Myocyte (in vitro differentiated cells): Measurements from ENCODE around the gene MB21D2. TPM values are rescaled to one million over a fixed set of nuclear protein-coding genes. Genes with fewer than 3 reads are reported as not detected.

Experiments
- DNase-seq: peaks from one replicate; pipeline ENCODE4 v3.0.0-alpha.2; 2012; ENCODE audit warnings: low read depth
- total RNA-seq: library from RNA; depleted of rRNA; stranded (reverse); fragments of >200 nt; gene quantifications from 2 replicates; pipeline ENCODE4 v1.2.3, GENCODE V29; 2014

MB21D2 gene
- total RNA-seq, 1 donor from 2014 or later = 15.6 TPM

DNA sequence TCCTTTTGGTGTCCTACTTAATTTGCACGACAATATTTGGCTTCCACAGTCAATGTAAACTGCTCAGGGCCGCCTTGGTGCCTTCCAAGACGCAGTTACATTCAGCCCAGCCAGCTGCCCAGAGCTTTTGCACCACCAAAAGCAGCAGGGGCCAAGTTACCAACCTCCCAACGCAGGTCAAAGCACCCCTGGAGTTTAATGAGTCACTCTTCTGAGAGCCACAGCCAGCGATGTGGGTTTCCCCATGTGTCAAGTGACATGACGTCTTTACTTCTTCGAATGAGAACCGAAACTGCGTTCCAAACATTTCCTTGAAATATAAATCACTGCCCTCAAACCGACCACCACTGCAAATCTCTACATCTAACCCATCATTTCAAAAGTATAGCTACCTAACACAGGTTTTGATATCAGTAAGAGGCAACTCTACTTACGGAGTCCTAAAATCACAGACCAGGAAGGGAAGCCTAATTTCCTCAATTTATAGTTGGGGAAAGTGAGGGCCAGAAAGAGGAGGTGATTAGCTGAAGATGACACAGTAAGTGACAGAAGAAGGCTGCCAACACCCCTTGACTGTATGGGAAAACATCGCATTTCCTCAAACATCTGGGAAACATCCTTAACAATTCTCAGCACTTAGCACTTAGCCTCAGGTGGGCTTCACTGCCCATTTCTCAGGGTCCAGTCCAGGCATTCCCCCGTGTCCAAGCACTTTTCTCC is 24.5 kb downstream of the MB21D2 start:
- peak; percentile 85 for DNase-seq

DNA sequence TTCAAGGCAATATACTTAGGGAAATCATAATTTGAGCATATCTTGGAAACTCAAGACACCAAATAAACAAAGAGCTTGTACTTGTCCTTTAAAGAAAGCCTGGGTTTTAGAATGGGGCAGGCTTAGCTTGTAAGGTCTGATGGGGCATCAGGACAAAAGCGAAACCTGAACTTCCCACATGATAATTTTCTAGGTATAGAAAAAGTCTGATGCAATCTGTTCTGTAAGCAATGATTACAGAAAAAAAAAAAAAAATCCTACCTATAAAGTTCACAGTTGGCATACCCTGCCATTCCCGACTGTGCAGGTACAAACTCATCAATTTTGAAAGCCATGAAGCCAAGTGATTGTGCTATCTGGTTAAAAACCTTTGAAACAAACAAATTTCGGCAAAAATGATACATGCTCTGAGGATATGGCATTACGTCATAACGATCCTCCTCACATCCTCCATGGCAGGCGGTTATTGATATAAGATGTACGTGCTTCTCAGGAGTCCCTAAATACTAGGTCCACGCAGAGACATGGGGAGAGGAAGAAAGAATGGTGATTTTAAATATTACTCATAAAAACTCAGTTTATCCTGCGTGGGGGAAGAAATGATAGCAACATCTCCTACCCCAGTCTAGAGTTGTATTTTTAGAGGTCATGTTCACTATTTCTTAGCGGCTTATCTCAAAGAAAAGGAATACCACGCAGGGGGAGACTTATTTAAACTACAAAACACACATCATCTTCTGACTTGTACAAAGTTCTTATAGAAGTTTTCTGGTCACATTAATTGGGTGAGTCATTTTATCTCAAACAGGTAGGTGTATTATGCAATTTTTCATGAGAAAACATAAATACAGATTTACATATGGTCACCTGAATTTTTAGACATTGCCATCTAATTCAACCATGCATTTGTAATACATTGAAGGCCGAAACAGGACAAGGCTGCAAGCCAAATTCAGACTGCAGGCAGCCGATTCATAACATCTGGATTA is 27.0 kb downstream of the MB21D2 start:
- no peak for DNase-seq

DNA sequence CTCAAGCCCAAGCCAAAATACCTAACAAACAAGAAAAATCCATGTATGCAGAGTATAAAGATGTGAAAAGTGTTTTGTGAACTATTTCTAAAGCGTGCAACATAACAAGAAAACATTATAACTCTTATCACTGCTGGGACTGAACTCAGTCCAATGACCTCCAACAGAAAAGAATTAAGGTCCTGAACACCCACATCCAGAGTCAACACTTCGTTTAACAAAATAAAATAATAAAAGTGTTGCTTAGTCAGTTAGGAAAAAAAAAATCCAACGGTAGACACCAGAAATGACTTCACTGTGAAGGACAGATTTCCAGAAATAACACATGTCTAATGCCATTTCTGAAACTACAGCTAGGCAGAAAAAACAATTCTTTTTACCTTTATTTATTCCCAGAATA is 28.0 kb downstream of the MB21D2 start:
- no peak for DNase-seq

DNA sequence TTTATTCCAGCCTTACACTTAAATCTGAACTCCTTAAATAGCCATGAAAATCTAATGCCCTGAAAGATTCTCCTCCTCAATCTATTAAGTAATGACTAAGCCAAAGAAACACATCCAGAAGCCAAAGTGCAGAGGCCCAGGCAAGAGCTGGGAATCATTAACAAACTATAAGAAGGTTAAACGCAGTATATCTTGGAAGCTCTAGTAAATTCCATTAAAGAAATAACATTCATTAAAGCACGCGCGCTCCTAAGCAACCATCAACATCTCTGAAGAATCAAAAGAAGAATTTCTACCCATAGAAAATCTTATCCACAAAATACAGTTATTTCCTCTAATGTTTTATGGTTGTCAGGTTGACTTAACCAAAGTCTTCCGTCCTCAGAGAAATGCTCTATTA is 29.5 kb downstream of the MB21D2 start:
- no peak for DNase-seq

DNA sequence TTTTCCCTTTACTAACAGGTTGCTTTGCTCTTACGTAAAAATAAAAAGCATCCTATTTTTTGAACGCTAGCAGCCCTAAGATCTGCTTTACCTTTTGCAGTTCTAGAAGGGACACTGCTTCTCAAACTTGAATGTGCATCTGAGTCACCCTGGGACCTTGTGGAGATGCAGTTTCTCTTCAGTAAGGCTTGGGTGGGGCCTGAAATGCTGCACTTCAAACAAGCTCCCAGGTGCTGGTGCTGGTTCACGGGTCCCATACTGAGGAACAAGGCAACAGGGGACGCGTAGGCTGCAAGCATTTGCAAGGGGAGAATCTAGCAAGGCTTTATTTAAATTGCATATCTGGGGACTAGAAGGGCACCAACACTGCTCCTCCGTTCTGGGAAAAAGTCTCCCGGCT is 30.0 kb downstream of the MB21D2 start:
- DNase-seq = no peak

DNA sequence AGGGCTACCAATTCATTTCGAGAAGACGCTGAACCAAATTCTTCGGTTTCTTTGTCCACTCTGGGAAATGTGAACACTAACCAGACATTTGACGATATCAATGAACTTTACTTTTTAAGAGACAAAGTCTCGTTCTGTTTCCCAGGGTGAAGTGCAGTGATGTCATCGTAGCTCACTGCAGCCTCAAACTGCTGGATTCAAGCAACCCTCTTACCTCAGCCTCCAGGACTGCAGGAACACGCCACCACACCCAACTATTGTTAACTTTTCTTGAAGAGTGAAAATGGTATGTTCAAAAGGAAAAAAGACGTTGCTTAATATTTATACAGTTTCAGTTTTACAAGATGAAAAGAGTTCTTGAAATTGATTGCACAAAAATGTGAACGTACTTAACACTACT is 30.6 kb downstream of the MB21D2 start:
- DNase-seq = no peak

DNA sequence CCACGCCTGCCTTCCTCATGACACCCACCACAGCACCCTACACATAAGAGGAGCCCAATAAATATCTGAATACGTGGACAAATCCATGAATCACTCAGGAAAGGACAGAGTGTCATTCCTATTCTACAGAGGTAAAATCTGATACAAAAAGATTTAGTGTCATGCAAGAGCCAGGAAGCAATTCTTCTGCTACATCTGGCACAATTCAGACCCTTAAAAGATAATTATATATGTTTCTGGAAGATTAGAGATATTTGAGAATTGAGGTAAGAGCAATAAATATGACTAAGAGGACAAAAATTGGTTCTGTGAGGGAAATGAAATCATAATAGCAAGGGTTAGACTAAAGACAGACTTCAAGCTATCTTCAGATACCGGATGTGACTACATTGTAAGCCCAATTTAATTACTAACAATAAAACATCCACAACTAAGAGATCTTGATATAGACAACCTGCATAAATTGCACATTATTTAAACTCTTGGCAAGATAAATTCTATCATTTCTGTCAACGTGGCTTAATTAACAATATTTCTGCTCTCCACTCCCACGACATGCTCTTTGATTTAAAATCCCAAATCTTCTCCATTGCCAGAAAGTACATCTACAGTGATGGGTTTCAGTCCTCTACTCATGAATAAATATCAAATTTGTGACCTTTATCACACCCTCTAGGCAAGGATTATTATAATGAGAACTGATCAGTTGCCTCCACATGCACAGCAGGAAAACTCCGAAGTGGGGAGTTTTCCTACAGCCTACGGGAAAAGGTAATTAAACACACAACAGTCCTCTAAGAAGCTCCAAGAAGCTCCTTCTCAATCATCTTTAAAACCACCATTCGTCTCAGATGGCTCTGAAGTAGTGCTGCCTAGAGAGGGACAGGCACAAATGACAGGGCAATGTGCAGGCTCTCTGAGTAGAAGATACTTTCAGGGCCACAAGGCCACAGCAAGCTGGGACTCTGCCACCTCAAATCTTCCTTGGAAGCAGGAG is 32.6 kb downstream of the MB21D2 start:
- no peak for DNase-seq

DNA sequence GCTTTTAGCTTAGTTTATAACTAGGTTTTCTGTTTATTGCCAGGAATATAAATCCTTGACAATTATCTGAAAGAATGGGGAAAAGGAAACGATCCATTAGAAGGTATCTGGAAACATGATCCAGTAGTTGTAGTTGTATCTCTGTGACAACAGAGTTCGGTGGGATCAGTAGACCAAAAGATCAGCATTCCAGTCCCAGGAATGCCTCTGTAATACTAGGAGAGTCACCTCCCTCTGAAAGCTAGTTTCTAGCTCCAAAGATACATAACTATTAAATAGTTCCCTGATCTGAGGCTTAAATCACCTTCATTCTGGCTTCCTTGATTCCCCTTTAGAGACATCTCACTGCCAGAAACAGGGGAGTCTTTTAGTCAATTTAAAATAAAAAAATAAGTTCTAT is 34.1 kb downstream of the MB21D2 start:
- no peak for DNase-seq

DNA sequence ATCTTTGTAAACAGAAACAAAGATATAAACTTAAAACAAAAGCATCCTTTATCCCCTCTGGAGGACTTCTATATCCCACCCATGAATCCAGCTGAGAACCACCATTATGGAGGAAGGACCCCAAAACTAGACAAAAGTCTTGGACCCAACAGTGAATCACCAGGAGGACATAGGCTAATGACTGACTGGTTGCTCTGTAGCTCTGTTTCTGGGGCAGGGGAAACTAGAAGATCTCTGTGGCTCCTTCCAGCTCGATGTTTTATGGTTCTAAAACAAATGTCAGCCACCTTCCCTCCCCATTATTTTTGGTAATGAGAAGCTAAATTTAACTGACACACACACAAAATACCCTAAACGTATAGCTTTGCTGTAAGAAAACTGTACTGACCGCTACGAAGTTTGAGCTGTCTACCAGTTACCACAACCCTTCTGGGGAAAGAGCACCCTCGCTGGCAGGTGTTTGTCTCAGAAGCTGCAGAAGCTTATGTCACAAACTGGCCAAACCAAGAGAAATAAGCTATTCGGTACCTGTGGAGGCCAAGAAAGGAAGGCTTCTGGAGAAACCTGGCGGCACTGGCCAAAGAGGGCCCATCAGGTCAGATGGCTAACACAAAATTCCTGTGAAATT is 36.4 kb downstream of the MB21D2 start:
- no peak for DNase-seq

DNA sequence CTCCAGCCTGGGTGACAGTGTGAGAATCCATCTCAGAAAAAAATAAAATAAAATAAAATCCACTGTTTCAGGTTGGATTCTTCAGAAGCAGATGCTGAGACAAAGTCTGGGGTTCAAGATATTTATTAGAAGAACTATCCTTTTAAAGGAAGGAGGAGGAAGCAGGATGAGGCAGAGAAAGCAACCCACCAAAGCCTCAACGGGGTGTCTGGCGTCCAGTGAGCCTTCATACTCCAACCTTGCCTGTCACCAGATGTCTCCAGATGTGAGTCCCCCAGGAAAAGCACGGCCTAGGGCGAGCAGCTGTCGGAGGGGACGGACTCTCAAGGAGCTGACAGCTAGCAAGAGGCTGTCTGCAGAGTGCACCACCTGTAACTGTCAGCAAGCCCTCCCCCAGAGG is 37.3 kb downstream of the MB21D2 start:
- no peak for DNase-seq

DNA sequence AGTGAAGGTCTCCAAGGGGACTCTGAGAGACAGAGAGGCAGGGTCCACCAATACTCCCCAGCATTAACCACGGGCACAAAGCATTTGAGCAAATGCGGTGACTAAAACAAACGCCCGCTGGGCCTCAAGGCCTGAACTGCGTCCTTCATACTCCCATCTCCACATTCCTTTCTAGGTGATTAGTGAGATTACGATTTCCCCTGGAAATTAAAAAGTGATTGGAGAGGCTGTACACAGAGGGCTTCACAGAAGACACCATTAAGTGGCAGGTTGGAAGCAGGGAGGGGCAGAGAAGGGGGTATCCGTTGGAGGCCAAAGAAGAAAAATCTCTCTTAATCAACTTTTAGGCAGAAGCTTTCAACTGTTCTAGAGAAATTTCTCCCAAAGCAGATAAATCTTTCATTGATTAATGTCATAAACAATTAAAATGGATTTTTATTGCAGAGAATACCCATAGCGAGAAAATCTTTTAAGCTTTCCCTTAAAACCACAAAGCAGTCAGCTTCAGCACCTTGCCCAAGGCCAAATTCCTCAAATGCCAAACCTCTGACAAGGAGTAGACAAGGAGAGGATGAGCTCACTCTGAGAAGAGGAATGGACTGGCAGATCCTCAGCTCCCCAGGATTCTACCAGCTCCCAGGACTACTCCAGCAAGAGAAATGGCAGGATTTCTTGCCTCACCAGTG is 38.2 kb downstream of the MB21D2 start:
- DNase-seq = peak; percentile 88

DNA sequence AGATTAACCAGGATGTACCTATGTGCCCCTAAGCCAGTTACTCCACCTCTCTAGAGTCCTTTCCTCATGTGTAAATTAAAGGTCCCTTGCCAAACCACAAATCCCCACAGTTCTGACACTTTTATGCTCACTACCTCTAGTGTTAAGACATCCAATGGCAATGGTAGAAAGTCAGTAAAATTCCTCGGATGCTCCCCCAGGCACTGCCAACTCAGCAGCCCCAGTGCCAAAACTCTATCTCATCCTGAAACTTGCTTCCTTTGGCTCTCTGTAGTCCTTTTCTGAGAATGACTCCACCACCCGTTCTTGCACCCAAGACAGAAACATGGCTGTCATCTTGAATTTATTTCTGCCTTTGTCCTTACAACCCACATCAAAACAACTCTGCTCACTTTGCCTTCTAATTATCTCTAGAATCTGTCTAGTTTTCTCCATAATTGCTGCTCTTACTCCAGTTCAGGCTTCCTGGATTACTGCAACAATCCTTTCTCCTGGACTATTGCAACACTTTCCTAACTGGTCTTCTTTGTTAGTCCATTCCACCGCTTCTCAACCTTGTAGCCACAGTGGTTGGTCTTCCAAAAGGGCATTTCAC is 41.6 kb downstream of the MB21D2 start:
- no peak for DNase-seq

DNA sequence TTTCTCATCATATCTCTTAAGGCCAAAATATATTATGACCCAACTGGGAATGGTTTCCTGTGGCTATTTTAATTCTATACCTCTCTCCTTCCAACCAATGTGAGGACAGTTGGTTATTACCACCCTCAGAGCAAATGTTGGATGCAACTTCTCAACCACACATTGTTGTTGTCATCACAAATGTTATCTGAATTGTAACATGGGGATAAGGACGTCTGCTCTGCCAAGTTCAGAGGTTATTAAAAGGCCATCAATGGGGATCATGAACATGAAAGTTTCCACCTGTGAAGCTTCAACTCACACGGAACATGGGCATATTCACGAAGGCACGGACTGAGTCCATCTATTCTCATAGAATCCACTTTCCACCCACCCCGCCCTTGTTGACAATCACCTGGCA is 46.8 kb downstream of the MB21D2 start:
- DNase-seq = no peak

DNA sequence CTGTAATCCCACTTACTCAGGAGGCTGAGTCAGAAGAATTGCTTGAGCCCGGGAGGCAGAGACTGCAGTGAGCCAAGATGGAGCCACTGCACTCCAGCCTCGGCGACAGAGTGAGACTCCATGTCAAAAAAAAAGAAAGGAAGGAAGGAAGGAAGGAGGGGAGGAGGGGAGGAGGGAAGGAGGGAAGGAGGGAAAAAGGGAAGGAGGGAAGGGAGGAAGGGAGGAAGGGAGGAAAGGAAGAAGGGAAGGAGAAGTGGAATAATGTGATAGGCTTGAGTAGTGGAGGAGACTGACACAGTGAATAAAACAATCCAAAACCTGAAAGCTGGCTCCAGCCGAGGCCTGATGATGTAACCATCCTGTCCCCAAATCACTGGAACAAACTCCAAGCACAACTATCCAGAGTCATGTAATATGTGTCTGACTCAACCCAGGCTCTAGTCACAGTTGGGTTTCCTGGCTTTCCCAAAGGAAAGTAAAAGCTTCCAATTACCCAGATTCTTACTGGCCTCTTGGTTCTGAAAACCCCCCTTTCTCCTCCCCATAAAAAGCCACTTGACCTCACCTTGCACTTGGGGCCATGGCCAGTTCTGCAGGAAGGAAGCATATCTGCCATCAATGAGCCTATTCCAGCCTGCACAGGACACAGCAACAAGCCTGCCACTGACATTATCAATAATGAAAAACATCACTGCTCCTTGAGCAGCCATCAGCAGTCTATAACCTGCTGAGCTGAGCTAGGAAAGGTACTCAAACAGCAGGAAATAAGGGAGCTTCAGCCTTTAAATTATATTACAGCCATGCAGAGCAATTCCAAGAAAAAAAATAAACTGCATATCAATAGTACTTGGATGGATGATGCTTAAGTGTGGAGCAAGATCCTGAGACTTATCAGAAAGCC is 48.3 kb downstream of the MB21D2 start:
- DNase-seq = peak; percentile 34

DNA sequence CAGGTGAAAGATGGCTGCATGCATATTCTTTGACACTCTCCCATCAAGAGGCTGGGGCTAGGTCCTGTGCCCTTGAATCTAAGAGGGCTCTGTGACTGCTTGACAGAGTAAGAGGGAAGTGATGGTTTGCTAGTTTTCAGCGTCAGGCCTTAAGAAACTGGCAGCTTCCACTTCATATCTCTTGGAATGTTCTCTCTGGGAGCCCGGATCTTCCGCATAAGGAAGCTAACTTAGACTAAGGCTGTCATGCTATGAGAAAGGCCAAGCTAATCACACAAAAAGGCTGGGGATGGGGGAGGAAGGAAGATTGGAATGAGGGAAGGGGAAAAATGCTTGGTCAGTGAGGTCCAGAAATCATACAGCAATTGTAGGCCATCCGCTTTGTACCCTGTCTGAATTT is 50.0 kb downstream of the MB21D2 start:
- no peak for DNase-seq

DNA sequence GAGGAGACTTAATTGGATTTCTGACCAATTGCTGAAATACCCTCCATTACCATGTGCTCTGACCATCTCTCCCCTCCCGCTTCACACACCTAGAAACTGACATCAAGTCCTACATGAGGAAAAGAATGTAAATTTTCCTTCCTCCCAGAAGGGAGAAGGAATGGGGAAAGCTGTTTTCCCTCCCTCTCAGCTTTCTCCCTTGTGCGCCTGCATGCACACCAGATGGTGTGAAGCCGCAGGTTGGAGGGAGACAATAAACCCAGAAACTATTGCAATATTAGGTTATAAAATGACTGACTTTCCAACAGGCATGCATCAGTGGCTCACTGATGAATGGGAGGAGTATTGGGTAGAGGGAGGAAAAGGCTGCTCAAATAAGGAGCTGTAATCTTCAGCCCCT is 50.9 kb downstream of the MB21D2 start:
- no peak for DNase-seq

DNA sequence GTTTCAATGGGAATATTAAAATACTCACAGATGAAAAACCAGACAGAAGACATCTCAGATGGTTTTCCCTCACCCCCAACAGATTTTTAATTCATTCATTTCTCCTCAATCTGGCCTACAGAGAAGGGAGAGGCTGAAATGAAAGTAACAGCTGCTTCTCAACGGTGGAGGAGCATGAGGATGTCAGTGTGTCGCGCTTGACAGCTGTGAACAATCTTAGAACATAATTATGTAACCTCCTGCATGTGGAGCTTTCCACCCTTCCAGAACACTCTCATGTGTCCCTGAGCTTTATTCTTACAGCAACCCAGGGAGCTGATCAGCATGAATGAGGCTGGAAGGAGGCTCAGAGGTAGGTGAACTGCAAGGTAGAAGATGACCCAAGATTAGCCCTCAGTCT is 52.7 kb downstream of the MB21D2 start:
- DNase-seq = peak; percentile 87

DNA sequence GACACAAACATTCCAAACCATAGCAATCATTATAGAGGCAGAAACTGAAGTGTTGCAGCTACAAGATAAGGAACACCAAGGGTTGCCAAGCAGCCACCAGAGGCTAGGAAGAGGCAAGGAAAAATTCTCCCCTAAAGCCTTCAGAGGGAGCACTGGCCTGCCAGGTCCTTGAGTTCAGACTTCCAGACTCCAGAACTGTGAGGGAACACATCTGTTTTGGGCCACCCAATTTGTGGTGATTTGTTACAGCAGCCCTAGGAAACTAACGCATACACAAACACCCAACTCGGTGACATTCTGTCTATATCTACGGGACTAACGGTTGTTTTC is 54.6 kb downstream of the MB21D2 start:
- DNase-seq = no peak
